Liver (tissue), 9 donors: ENCODE data around the gene MIER1. TPM values are rescaled to one million over a fixed set of nuclear protein-coding genes. Genes with fewer than 3 reads are reported as not detected.

ENCODE experiments used
- DNase-seq: peaks from one replicate; pipeline ENCODE4 v3.0.0-alpha.2; 2017; ENCODE audit warnings: low spot score
- H3K27ac ChIP-seq, 2 donors: one replicate each; pipeline ENCODE4 v1.7.0; 2013; ENCODE audit warnings: inconsistent platforms in 2 of 2, low read length in 2 of 2, control low read depth in 1 of 2, low read depth in 1 of 2, mild to moderate bottlenecking in 1 of 2
- H3K27me3 ChIP-seq, 4 donors: one replicate each; pipeline versions ENCODE4 v1.6.1 to v1.7.0; 2013; ENCODE audit warnings: low read length in 3 of 4, inconsistent platforms in 1 of 4, mild to moderate bottlenecking in 1 of 4, moderate library complexity in 1 of 4; ENCODE audit not compliant: control insufficient read depth in 4 of 4, insufficient read depth in 4 of 4
- H3K36me3 ChIP-seq, 4 donors: one replicate each; pipeline versions ENCODE4 v1.6.1 to v1.7.0; 2013; ENCODE audit warnings: low read length in 3 of 4, mild to moderate bottlenecking in 3 of 4, low read depth in 1 of 4, moderate library complexity in 1 of 4; ENCODE audit not compliant: control insufficient read depth in 4 of 4, insufficient read depth in 3 of 4
- H3K4me1 ChIP-seq, 4 donors: one replicate each; pipeline versions ENCODE4 v1.6.1 to v1.7.0; 2013; ENCODE audit warnings: low read length in 3 of 4, mild to moderate bottlenecking in 3 of 4, moderate library complexity in 1 of 4; ENCODE audit not compliant: control insufficient read depth in 4 of 4, insufficient read depth in 4 of 4
- H3K4me3 ChIP-seq, 3 donors: one replicate each; pipeline versions ENCODE4 v1.6.1 to v1.7.0; 2013; ENCODE audit warnings: low read length in 3 of 3, control low read depth in 1 of 3, low read depth in 1 of 3, mild to moderate bottlenecking in 1 of 3
- H3K9ac ChIP-seq, 2 donors: one replicate each; pipeline ENCODE4 v1.7.0; 2013; ENCODE audit warnings: low read length in 2 of 2, mild to moderate bottlenecking in 2 of 2, moderate library complexity in 2 of 2, control low read depth in 1 of 2, low read depth in 1 of 2
- H3K9me3 ChIP-seq, 4 donors: one replicate each; pipeline versions ENCODE4 v1.6.1 to v1.7.0; 2013; ENCODE audit warnings: low read length in 3 of 4; ENCODE audit not compliant: control insufficient read depth in 4 of 4
- ATF3 ChIP-seq: IDR thresholded peaks from 2 replicates; pipeline ENCODE4 v1.6.1; 2016; ENCODE audit warnings: antibody characterized with exemption
- CTCF ChIP-seq: fragments of 150-350 bp; IDR thresholded peaks from 2 replicates; pipeline ENCODE4 v1.5.1; 2017; ENCODE audit warnings: improper control_type of control experiment, low read depth, low read length; ENCODE audit not compliant: missing input control
- EGR1 ChIP-seq, 2 donors: IDR thresholded peaks; 2 replicates each; pipeline ENCODE4 v1.6.1; 2016 to 2018; ENCODE audit warnings: antibody characterized with exemption in 2 of 2, low read depth in 2 of 2
- FOXA1 ChIP-seq: IDR thresholded peaks from 2 replicates; pipeline ENCODE4 v1.6.1; 2016; ENCODE audit warnings: antibody characterized with exemption
- FOXA2 ChIP-seq: IDR thresholded peaks from 2 replicates; pipeline ENCODE4 v1.6.1; 2016; ENCODE audit warnings: antibody characterized with exemption
- GABPA ChIP-seq, 2 donors: IDR thresholded peaks in 1 of 2; conservative IDR thresholded peaks in 1 of 2; 2 replicates each; pipeline ENCODE4 v1.6.1; 2016; ENCODE audit warnings: antibody characterized with exemption in 2 of 2, mild to moderate bottlenecking in 1 of 2, moderate library complexity in 1 of 2
- HNF4A ChIP-seq, 2 donors: conservative IDR thresholded peaks; 2 replicates each; pipeline ENCODE4 v1.6.1; 2016; ENCODE audit warnings: antibody characterized with exemption in 2 of 2, mild to moderate bottlenecking in 2 of 2
- HNF4G ChIP-seq: IDR thresholded peaks from 2 replicates; pipeline ENCODE4 v1.6.1; 2016; ENCODE audit warnings: antibody characterized with exemption
- JUND ChIP-seq, 2 donors: IDR thresholded peaks; 2 replicates each; pipeline ENCODE4 v1.6.1; 2016; ENCODE audit warnings: antibody characterized with exemption in 2 of 2
- MAX ChIP-seq: IDR thresholded peaks from 2 replicates; pipeline ENCODE4 v1.6.1; 2016; ENCODE audit warnings: antibody characterized with exemption
- NR2F2 ChIP-seq: IDR thresholded peaks from 2 replicates; pipeline ENCODE4 v1.6.1; 2016; ENCODE audit warnings: antibody characterized with exemption
- RAD21 ChIP-seq, 2 donors: IDR thresholded peaks; 2 replicates each; pipeline ENCODE4 v1.6.1; 2016; ENCODE audit warnings: antibody characterized with exemption in 2 of 2, mild to moderate bottlenecking in 2 of 2
- RXRA ChIP-seq, 2 donors: IDR thresholded peaks; 2 replicates each; pipeline ENCODE4 v1.6.1; 2017 to 2018; ENCODE audit warnings: antibody characterized with exemption in 2 of 2, mild to moderate bottlenecking in 1 of 2
- SP1 ChIP-seq: IDR thresholded peaks from 2 replicates; pipeline ENCODE4 v1.6.1; 2018; ENCODE audit warnings: antibody characterized with exemption, mild to moderate bottlenecking
- TAF1 ChIP-seq: conservative IDR thresholded peaks from 2 replicates; pipeline ENCODE4 v1.6.1; 2016; ENCODE audit warnings: antibody characterized with exemption, mild to moderate bottlenecking
- YY1 ChIP-seq: IDR thresholded peaks from 2 replicates; pipeline ENCODE4 v1.6.1; 2016; ENCODE audit warnings: antibody characterized with exemption, mild to moderate bottlenecking
- WGBS: extraction: QIAGEN DNeasy Blood & Tissue Kit; methylation state at CpG from one replicate; pipeline ENCODE4 v1.1.7; 2013; 5-methylcytosine and 5-hydroxymethylcytosine counted together
- polyA plus RNA-seq, 2 donors: library from polyadenylated mRNA; stranded (reverse) in 1 of 2; unstranded in 1 of 2; fragments of 200-250 nt in 1 of 2; fragments of >200 nt in 1 of 2; fragmentation: Nextera tagmentation in 1 of 2; extraction: Ambion mirVana in 1 of 2; gene quantifications; one replicate each; pipeline versions ENCODE4 v1.2.1 to v1.2.3, GENCODE V29; 2013 to 2015
- total RNA-seq, 2 donors: library from RNA; depleted of rRNA; stranded (reverse); fragments of >200 nt; gene quantifications; one replicate each; pipeline ENCODE4 v1.2.3, GENCODE V29; 2014
- TF ChIP-seq, protein P1 (sequence below): IDR thresholded peaks from 2 replicates; pipeline ENCODE4 v1.6.1; 2016; ENCODE audit warnings: antibody characterized with exemption
- TF ChIP-seq, protein P2 (sequence below): IDR thresholded peaks from 2 replicates; pipeline ENCODE4 v1.6.1; 2016; ENCODE audit warnings: antibody characterized with exemption, mild to moderate bottlenecking
- donor health status: healthy.
- donor health status: healthy.
- donor health status: healthy.
- donor health status: healthy.
- donor health status: healthy.

The MIER1 gene
- total and polyA plus RNA-seq, 4 donors = 7.3 to 23.2 (median 16.6) TPM

GRCh38 chr1:66944330-66945274 lies 19.8 kb downstream of the MIER1 start:
- Histone ChIP-seq H3K27ac (peak overlapping the region; percentile 41 to 44), H3K4me1 (no peaks in the 10 kb centered on the region), H3K4me3 (no peak overlapping the region), H3K9ac (no peak overlapping the region), H3K27me3 (no peaks in the 10 kb centered on the region), H3K9me3 (no peaks in the 10 kb centered on the region), H3K36me3 (peaks cover 2 to 29% (median 8%) of the 10 kb centered on the region in 4 donors)
- WGBS = 92% methylated on average over 7 of the region's 7 CpGs
- DNase-seq = no peak
- TF ChIP-seq HNF4A (conservative IDR thresholded peaks at IDR 0.05) = no peak
- peak; percentile 81 to 84 for TF ChIP-seq JUND (IDR thresholded peaks at IDR 0.05)

GRCh38 chr1:66945316-66945715 lies 20.5 kb downstream of the MIER1 start:
- Histone ChIP-seq H3K36me3 (peaks cover 2 to 29% (median 8%) of the 10 kb centered on the region in 4 donors), H3K4me3 (no peak overlapping the region), H3K9me3 (no peaks in the 10 kb centered on the region), H3K4me1 (no peaks in the 10 kb centered on the region), H3K27me3 (no peaks in the 10 kb centered on the region), H3K9ac (no peak overlapping the region), H3K27ac (no peak overlapping the region)
- TF ChIP-seq CTCF (no peak), TAF1 (no peak), YY1 (no peak), GABPA (IDR thresholded peaks at IDR 0.05 in 1 of 2, conservative IDR thresholded peaks at IDR 0.05 in 1 of 2) (no peak), HNF4A (conservative IDR thresholded peaks at IDR 0.05) (no peak), FOXA1 (no peak), FOXA2 (no peak), RXRA (IDR thresholded peaks at IDR 0.05) (no peak), SP1 (no peak), HNF4G (no peak), RAD21 (IDR thresholded peaks at IDR 0.05) (no peak), NR2F2 (no peak), JUND (IDR thresholded peaks at IDR 0.05) (no peak), MAX (no peak), ATF3 (no peak), EGR1 (IDR thresholded peaks at IDR 0.05; ENCODE audit: low read depth in 2 of 2) (no peak)
- TF ChIP-seq, protein P1, sequence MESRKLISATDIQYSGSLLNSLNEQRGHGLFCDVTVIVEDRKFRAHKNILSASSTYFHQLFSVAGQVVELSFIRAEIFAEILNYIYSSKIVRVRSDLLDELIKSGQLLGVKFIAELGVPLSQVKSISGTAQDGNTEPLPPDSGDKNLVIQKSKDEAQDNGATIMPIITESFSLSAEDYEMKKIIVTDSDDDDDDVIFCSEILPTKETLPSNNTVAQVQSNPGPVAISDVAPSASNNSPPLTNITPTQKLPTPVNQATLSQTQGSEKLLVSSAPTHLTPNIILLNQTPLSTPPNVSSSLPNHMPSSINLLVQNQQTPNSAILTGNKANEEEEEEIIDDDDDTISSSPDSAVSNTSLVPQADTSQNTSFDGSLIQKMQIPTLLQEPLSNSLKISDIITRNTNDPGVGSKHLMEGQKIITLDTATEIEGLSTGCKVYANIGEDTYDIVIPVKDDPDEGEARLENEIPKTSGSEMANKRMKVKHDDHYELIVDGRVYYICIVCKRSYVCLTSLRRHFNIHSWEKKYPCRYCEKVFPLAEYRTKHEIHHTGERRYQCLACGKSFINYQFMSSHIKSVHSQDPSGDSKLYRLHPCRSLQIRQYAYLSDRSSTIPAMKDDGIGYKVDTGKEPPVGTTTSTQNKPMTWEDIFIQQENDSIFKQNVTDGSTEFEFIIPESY = no peak
- TF ChIP-seq, protein P2, sequence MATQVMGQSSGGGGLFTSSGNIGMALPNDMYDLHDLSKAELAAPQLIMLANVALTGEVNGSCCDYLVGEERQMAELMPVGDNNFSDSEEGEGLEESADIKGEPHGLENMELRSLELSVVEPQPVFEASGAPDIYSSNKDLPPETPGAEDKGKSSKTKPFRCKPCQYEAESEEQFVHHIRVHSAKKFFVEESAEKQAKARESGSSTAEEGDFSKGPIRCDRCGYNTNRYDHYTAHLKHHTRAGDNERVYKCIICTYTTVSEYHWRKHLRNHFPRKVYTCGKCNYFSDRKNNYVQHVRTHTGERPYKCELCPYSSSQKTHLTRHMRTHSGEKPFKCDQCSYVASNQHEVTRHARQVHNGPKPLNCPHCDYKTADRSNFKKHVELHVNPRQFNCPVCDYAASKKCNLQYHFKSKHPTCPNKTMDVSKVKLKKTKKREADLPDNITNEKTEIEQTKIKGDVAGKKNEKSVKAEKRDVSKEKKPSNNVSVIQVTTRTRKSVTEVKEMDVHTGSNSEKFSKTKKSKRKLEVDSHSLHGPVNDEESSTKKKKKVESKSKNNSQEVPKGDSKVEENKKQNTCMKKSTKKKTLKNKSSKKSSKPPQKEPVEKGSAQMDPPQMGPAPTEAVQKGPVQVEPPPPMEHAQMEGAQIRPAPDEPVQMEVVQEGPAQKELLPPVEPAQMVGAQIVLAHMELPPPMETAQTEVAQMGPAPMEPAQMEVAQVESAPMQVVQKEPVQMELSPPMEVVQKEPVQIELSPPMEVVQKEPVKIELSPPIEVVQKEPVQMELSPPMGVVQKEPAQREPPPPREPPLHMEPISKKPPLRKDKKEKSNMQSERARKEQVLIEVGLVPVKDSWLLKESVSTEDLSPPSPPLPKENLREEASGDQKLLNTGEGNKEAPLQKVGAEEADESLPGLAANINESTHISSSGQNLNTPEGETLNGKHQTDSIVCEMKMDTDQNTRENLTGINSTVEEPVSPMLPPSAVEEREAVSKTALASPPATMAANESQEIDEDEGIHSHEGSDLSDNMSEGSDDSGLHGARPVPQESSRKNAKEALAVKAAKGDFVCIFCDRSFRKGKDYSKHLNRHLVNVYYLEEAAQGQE = no peak
- DNase-seq = no peak
- WGBS = 97% methylated on average over 3 of the region's 3 CpGs
